K562 (cell line): ENCODE results near the gene DNAJC8. TPM values are rescaled to one million over a fixed set of nuclear protein-coding genes. Genes with fewer than 3 reads are reported as not detected.
A peak's percentile ranks its signal among the peaks of the same experiment; 100 is the strongest.

ENCODE experiments used
- ATAC-seq: fragments of 200-7000 bp; cut with Tn5 transposase; 3 replicates; pipeline ENCODE4 v1.9.1; 2020; ENCODE audit warnings: moderate library complexity
- BruUV-seq: library from RNA; stranded (reverse); fragments of 400-500 nt; replicated peaks from 2 replicates; lab custom pipeline; 2021; lab: Mats Ljungman, UMichigan
- CTCF ChIA-PET: fragments of 300-600 bp; formaldehyde crosslinking; extraction: SDS; loops from one replicate; lab custom pipeline; 2021; ENCODE audit warnings: low intra/inter-chr PET ratio; lab: Yijun Ruan, JAX
- POLR2A ChIA-PET: fragments of 300-600, 350-650 bp; sonication (Branson Sonifier 250); formaldehyde crosslinking; extraction: SDS; loops from one replicate; lab custom pipeline; 2021; ENCODE audit warnings: antibody characterized with exemption, inconsistent platforms; lab: Yijun Ruan, JAX
- DNase-seq, 4 experiments: peaks; one replicate each; pipeline versions ENCODE4 v3.0.0 to v3.0.0-alpha.2; 2011 to 2018; ENCODE audit warnings: low spot score in 3 of 4, mixed read lengths in 3 of 4; ENCODE audit errors: extremely low read depth in 1 of 4
- FAIRE-seq: peaks from 2 replicates; lab custom pipeline; 2011; peaks lifted over from hg19 to GRCh38; lab: Jason Lieb, UNC
- H2AFZ ChIP-seq: 2 replicates; pipeline ENCODE4 v1.6.0; 2011; ENCODE audit warnings: low read depth, low read length, control low read depth, inconsistent platforms
- H3K27ac ChIP-seq: fragments of 200-600 bp; 3 replicates; pipeline ENCODE4 v1.8.0; 2011; ENCODE audit warnings: low read depth, mild to moderate bottlenecking, control low read depth, inconsistent platforms, low read length, moderate library complexity, mixed read lengths; ENCODE audit errors: extremely low read depth
- H3K27me3 ChIP-seq, 2 experiments: fragments of 300-600 bp in 1 of 2; 2 replicates in 1 of 2; 3 replicates in 1 of 2; pipeline versions ENCODE4 v1.6.0 to v1.8.0; 2011; ENCODE audit warnings: inconsistent platforms in 2 of 2, low read length in 2 of 2, mild to moderate bottlenecking in 1 of 2, mixed read lengths in 1 of 2, moderate library complexity in 1 of 2; ENCODE audit not compliant: control insufficient read depth in 2 of 2, insufficient read depth in 2 of 2
- H3K36me3 ChIP-seq: fragments of 300-600 bp; 3 replicates; pipeline ENCODE4 v1.8.0; 2011; ENCODE audit warnings: mild to moderate bottlenecking, low read length, inconsistent platforms; ENCODE audit not compliant: control insufficient read depth, insufficient read depth
- H3K4me1 ChIP-seq, 2 experiments: fragments of 200-600 bp in 1 of 2; replicated peaks in 1 of 2; 2 replicates in 1 of 2; 3 replicates in 1 of 2; pipeline versions ENCODE4 v1.5.1 to v1.8.0; 2011; ENCODE audit warnings: inconsistent platforms in 2 of 2, low read length in 2 of 2, mild to moderate bottlenecking in 1 of 2, mixed read lengths in 1 of 2, moderate library complexity in 1 of 2; ENCODE audit not compliant: control insufficient read depth in 2 of 2, insufficient read depth in 2 of 2
- H3K4me2 ChIP-seq: 2 replicates; pipeline ENCODE4 v1.6.1; 2011; ENCODE audit warnings: low read length, control low read depth, inconsistent platforms, mixed read lengths; ENCODE audit not compliant: insufficient read depth
- H3K4me3 ChIP-seq: fragments of 200-600 bp; sonication (generic), shearing (Covaris generic); 2 replicates; pipeline ENCODE4 v1.5.1; 2016; ENCODE audit warnings: control low read depth, inconsistent platforms
- H3K79me2 ChIP-seq: fragments of 200-600 bp; 3 replicates; pipeline ENCODE4 v1.8.0; 2011; ENCODE audit warnings: low read length, inconsistent platforms; ENCODE audit not compliant: control insufficient read depth, insufficient read depth
- H3K9ac ChIP-seq, 2 experiments: 2 replicates each; pipeline versions ENCODE4 v1.6.0 to v1.6.1; 2011; ENCODE audit warnings: low read depth in 2 of 2, low read length in 2 of 2, control low read depth in 1 of 2, inconsistent platforms in 1 of 2, mild to moderate bottlenecking in 1 of 2, mixed read lengths in 1 of 2; ENCODE audit not compliant: insufficient read depth in 1 of 2
- H3K9me1 ChIP-seq: one replicate; pipeline ENCODE4 v1.6.0; 2011; ENCODE audit warnings: inconsistent platforms, mild to moderate bottlenecking, low read length, moderate library complexity; ENCODE audit not compliant: control insufficient read depth, insufficient read depth
- H3K9me3 ChIP-seq: replicated peaks from 2 replicates; pipeline ENCODE4 v1.5.1; 2011; ENCODE audit warnings: low read depth, low read length, inconsistent platforms; ENCODE audit not compliant: control insufficient read depth, insufficient read depth
- H4K20me1 ChIP-seq: replicated peaks from 2 replicates; pipeline ENCODE4 v1.6.1; 2011; ENCODE audit warnings: low read length, inconsistent platforms, mixed read lengths; ENCODE audit not compliant: control insufficient read depth, insufficient read depth
- ARID1B ChIP-seq: fragments of 450-650 bp; IDR thresholded peaks from 2 replicates; pipeline ENCODE4 v1.6.1; 2016; ENCODE audit warnings: antibody characterized with exemption, mild to moderate bottlenecking, inconsistent platforms
- MTA1 ChIP-seq: fragments of 450-650 bp; IDR thresholded peaks from 2 replicates; pipeline ENCODE4 v1.6.1; 2017; ENCODE audit warnings: borderline replicate concordance
- ZC3H4 ChIP-seq: sonication (generic); formaldehyde crosslinking; IDR thresholded peaks from 2 replicates; pipeline ENCODE4 v1.9.0; 2021; ENCODE audit warnings: missing genetic modification reagents, borderline replicate concordance
- ZNF184 ChIP-seq: sonication (generic); formaldehyde crosslinking; IDR thresholded peaks from 2 replicates; pipeline ENCODE4 v1.5.0; 2020; ENCODE audit warnings: missing genetic modification reagents
- ZNF24 ChIP-seq: fragments of 450-650 bp; IDR thresholded peaks from 2 replicates; pipeline ENCODE4 v1.6.1; 2016
- WGBS: fragments of 100-300 bp; shearing (Covaris generic); methylation state at CpG from one replicate; pipeline ENCODE4 v1.1.6; 2016; ENCODE audit warnings: low coverage, mixed read lengths; ENCODE audit not compliant: insufficient coverage; ENCODE audit errors: missing lambda C conversion rate; 5-methylcytosine and 5-hydroxymethylcytosine counted together
- in situ Hi-C: fragments of 300-500 bp; cut with MboI; formaldehyde crosslinking; loops from 4 replicates; pipeline ENCODE4 v1.15.0; 2018; ENCODE audit warnings: inconsistent platforms, mixed read lengths
- intact Hi-C: fragments of 100-400 bp; cut with micrococcal nuclease; formaldehyde crosslinking; loops from 2 replicates; pipeline ENCODE4 v1.14.2; 2022
- polyA plus RNA-seq, 8 experiments: library from polyadenylated mRNA; depleted of rRNA in 4 of 8; stranded (reverse) in 5 of 8; unstranded in 3 of 8; fragments of >200 nt; fragmentation: Nextera tagmentation in 2 of 8; fragmentation: Illumina TruSeq in 1 of 8; extraction: Ambion mirVana in 2 of 8; extraction: Trizol in 1 of 8; gene quantifications; 2 replicates each; pipeline versions ENCODE4 v1.2.1 to v1.2.3, GENCODE V29; 2011 to 2014; ENCODE audit warnings: inconsistent platforms in 1 of 8, missing spikeins in 1 of 8
- total RNA-seq, 7 experiments: library from RNA; depleted of rRNA in 6 of 7; stranded (reverse); fragments of >200 nt in 6 of 7; fragmentation: Illumina TruSeq in 2 of 7; extraction: Trizol in 2 of 7; gene quantifications; 2 replicates each; pipeline versions ENCODE4 v1.2.1 to v1.2.3, GENCODE V29; 2011 to 2021; ENCODE audit warnings: low replicate concordance in 1 of 7
- TF ChIP-seq, protein P1 (sequence below), 3 experiments: IDR thresholded peaks in 2 of 3; conservative IDR thresholded peaks in 1 of 3; 2 replicates each; pipeline ENCODE4 v1.5.1; 2011 to 2012; ENCODE audit warnings: low read length in 3 of 3, mild to moderate bottlenecking in 3 of 3, control low read depth in 2 of 3, improper control_type of control experiment in 1 of 3, inconsistent platforms in 1 of 3, low read depth in 1 of 3, mixed read lengths in 1 of 3, moderate library complexity in 1 of 3; ENCODE audit not compliant: insufficient read depth in 2 of 3
- TF ChIP-seq, protein P2 (sequence below): IDR thresholded peaks from 2 replicates; pipeline ENCODE4 v1.6.1; 2016; ENCODE audit warnings: missing genetic modification characterization, missing compliant biosample characterization

The DNAJC8 gene
- total and polyA plus RNA-seq, 9 of the 15 experiments (the other 6 are each of a cell fraction or from before 2014, with no cell fraction given) = 143 to 508 (median 209) TPM

DNA sequence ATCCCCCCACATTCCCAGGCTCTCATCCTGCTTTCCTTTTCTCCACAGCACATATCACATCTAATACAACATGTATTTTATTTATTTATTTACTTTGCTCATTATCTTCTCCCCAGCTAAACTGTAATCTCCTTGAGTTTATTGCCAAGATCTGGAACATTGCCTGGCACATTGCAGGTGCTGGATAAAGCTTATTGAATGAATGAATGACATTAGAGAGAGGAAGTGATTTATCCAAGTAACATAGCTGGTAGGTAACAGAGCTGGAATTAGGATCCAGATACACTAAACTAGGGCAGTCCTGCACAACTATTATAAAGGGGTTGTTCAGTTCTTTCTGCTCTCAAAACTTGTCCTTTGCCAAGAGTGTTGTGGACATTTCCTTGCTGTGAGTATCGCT lies 47.8 kb downstream of the DNAJC8 start:
- Histone ChIP-seq H3K9ac (no peak overlapping the region), H3K4me1 (no peaks in the 10 kb centered on the region; a peak in 1 of 5 replicates), H3K9me1 (no peaks in the 10 kb centered on the region), H3K9me3 (no peaks in the 10 kb centered on the region), H3K4me2 (no peak overlapping the region), H3K27me3 (no peaks in the 10 kb centered on the region)
- in situ Hi-C loops = no loop called here
- WGBS = 29% methylated on average over 1 of the region's 1 CpG
- POLR2A ChIA-PET = no interaction called here
- BruUV-seq = no TSS peak
- TF ChIP-seq ZNF24 = peak; percentile 57; the same call in 1 of the 2 replicates
- TF ChIP-seq MTA1 = no peak
- TF ChIP-seq, all 486 proteins: peak for 1
- Histone ChIP-seq H3K36me3 (no peaks in the 10 kb centered on the region), H3K27ac (no peak overlapping the region), H4K20me1 (no peaks in the 10 kb centered on the region), H3K4me3 (no peak overlapping the region), H3K79me2 (no peaks in the 10 kb centered on the region), H2AFZ (no peak overlapping the region)
- ATAC-seq (no peak), FAIRE-seq (no peak), DNase-seq (no peak)
- CTCF ChIA-PET = no interaction called here
- intact Hi-C loops = no loop called here

DNA sequence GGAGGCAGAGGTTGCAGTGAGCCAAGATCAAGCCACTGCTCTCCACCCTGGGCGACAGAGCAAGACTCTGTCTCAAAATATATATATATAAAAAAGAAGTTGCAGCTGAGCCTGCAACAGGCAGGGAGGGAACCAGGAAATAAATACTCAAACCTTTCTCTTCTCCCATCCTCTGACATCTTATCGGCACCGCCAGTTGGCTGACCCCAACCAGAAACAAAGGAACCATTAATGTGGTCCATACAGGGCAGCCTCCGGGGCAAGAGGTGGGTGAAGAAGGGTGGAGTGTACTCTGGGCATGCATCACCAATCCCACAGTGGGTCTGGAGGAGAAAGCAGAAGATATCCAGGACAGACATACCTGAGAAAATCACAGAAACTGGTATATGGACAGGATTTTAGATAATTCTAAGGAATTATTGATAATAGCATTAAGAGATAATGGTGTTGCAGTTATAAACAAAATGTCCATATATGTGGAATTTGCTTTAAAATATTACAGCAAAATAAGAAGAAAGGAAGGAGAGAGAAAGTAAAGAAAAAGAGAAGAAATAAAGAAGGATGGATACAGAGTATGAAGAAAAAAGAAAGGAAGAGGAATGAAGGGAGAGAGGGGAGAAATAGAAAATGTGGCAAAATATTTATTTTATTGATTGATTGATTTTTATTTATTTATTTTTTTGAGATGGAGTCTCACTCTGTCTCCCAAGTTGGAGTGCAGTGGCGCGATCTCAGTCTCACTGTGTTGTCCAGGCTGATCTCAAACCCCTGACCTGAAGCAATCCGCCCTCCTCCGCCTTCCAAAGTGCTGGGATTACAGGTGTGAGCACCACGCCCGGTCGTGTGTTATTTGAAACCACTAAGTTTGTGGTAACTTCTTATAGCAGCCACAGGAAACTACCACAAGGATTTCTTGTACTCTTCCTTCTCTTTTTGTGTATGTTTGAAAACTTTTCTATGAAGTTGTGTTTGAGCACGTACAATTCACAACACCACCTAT lies 52.2 kb downstream of the DNAJC8 start:
- Histone ChIP-seq H3K27ac (no peak overlapping the region), H3K4me3 (no peak overlapping the region), H3K4me1 (peaks cover 0 to 4% of the 10 kb centered on the region in 2 experiments; a peak in 1 of 5 replicates), H3K4me2 (no peak overlapping the region), H3K9me1 (no peaks in the 10 kb centered on the region), H2AFZ (no peak overlapping the region), H3K36me3 (no peaks in the 10 kb centered on the region), H4K20me1 (no peaks in the 10 kb centered on the region), H3K27me3 (peaks cover 0 to 4% of the 10 kb centered on the region in 2 experiments; a peak in 2 of 5 replicates), H3K79me2 (no peaks in the 10 kb centered on the region), H3K9ac (no peak overlapping the region)
- no peak for DNase-seq
- in situ Hi-C loops = no loop called here
- CTCF ChIA-PET = no interaction called here
- POLR2A ChIA-PET = interaction anchor here (0.6 to 0.7 kb wide), 2 partner anchors 14 to 212 kb away, joined by 3 read pairs; no protein-coding TSS in a partner anchor
- no TSS peak for BruUV-seq
- intact Hi-C loops = no loop called here
- ATAC-seq = peak; percentile 35
- 13% methylated on average over 12 of the region's 12 CpGs for WGBS
- peak; percentile 15 for FAIRE-seq
- TF ChIP-seq, protein P1, sequence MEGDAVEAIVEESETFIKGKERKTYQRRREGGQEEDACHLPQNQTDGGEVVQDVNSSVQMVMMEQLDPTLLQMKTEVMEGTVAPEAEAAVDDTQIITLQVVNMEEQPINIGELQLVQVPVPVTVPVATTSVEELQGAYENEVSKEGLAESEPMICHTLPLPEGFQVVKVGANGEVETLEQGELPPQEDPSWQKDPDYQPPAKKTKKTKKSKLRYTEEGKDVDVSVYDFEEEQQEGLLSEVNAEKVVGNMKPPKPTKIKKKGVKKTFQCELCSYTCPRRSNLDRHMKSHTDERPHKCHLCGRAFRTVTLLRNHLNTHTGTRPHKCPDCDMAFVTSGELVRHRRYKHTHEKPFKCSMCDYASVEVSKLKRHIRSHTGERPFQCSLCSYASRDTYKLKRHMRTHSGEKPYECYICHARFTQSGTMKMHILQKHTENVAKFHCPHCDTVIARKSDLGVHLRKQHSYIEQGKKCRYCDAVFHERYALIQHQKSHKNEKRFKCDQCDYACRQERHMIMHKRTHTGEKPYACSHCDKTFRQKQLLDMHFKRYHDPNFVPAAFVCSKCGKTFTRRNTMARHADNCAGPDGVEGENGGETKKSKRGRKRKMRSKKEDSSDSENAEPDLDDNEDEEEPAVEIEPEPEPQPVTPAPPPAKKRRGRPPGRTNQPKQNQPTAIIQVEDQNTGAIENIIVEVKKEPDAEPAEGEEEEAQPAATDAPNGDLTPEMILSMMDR (IDR thresholded peaks at IDR 0.05 in 2 of 3, conservative IDR thresholded peaks at IDR 0.05 in 1 of 3; ENCODE audit: insufficient read depth in 2 of 3, low read depth in 1 of 3, low read length in 3 of 3) = no peak
- no peak for TF ChIP-seq ZC3H4 (CRISPR knock-in tag)
- TF ChIP-seq, protein P2, sequence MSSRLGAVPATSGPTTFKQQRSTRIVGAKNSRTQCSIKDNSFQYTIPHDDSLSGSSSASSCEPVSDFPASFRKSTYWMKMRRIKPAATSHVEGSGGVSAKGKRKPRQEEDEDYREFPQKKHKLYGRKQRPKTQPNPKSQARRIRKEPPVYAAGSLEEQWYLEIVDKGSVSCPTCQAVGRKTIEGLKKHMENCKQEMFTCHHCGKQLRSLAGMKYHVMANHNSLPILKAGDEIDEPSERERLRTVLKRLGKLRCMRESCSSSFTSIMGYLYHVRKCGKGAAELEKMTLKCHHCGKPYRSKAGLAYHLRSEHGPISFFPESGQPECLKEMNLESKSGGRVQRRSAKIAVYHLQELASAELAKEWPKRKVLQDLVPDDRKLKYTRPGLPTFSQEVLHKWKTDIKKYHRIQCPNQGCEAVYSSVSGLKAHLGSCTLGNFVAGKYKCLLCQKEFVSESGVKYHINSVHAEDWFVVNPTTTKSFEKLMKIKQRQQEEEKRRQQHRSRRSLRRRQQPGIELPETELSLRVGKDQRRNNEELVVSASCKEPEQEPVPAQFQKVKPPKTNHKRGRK = peak; percentile 76
- no peak for TF ChIP-seq ARID1B
- TF ChIP-seq ZNF184 = 0 out of 2 replicates have a peak, but pooled peaks have one; percentile 24
- TF ChIP-seq, all 486 proteins: peak for 2
- H3K9me3 ChIP-seq = no peaks in the 10 kb centered on the region
